ENCODE results near the gene KIF26B.

DNA sequence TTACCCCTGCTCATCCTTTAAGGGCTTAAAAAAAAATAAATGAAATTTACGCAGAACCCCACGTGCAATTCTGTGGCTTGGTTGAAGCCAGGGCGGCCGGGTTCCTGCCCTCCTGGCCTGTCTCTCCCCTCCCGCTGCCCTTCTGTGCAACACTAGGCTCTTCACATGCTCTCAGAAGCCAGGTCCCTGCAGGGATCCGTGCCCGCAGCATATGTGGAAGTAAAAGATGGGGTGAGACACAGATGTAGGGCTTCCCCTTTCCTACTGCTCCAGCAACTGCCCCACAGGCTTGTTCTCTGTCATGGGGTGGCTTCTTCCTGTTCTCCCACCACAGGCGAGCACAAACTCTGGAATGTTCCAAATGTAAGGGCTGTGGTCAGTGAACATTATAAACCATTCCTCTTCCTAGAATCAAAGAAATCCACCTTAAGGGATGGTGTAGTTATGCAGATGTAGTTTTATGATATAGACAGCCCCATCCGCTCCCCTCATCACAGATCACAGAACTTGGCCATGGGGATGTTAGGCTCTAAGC is 535.4 kb downstream of the KIF26B start:
- TF ChIP-seq, protein P1, sequence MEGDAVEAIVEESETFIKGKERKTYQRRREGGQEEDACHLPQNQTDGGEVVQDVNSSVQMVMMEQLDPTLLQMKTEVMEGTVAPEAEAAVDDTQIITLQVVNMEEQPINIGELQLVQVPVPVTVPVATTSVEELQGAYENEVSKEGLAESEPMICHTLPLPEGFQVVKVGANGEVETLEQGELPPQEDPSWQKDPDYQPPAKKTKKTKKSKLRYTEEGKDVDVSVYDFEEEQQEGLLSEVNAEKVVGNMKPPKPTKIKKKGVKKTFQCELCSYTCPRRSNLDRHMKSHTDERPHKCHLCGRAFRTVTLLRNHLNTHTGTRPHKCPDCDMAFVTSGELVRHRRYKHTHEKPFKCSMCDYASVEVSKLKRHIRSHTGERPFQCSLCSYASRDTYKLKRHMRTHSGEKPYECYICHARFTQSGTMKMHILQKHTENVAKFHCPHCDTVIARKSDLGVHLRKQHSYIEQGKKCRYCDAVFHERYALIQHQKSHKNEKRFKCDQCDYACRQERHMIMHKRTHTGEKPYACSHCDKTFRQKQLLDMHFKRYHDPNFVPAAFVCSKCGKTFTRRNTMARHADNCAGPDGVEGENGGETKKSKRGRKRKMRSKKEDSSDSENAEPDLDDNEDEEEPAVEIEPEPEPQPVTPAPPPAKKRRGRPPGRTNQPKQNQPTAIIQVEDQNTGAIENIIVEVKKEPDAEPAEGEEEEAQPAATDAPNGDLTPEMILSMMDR (IDR thresholded peaks at IDR 0.05; ENCODE audit: low read depth, low read length): no peak
- TF ChIP-seq, protein P2, sequence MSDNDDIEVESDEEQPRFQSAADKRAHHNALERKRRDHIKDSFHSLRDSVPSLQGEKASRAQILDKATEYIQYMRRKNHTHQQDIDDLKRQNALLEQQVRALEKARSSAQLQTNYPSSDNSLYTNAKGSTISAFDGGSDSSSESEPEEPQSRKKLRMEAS (IDR thresholded peaks at IDR 0.05; ENCODE audit: low read depth, low read length): no peak
- no peak for TF ChIP-seq POLR2A (IDR thresholded peaks at IDR 0.05; ENCODE audit: extremely low read depth, insufficient read length)

Data from NB4 (cell line).